A673 (cell line): ENCODE results near the gene PNMA8A.

Experiments used
- EZH2 ChIP-seq: fragments of 200-600 bp; sonication (generic); IDR thresholded peaks from 2 replicates; pipeline ENCODE4 v1.6.1; 2017; ENCODE audit warnings: borderline replicate concordance, low read depth, mild to moderate bottlenecking, mixed read lengths, antibody characterized with exemption, low read length; ENCODE audit not compliant: poor library complexity, severe bottlenecking
- TF ChIP-seq, protein P1 (sequence below): fragments of 300-800, 200-600 bp; sonication (generic); conservative IDR thresholded peaks from 2 replicates; pipeline ENCODE4 v1.5.1; 2017; ENCODE audit warnings: low read depth, mild to moderate bottlenecking, antibody characterized with exemption, low read length, moderate library complexity, mixed read lengths

- TF ChIP-seq, protein P1, sequence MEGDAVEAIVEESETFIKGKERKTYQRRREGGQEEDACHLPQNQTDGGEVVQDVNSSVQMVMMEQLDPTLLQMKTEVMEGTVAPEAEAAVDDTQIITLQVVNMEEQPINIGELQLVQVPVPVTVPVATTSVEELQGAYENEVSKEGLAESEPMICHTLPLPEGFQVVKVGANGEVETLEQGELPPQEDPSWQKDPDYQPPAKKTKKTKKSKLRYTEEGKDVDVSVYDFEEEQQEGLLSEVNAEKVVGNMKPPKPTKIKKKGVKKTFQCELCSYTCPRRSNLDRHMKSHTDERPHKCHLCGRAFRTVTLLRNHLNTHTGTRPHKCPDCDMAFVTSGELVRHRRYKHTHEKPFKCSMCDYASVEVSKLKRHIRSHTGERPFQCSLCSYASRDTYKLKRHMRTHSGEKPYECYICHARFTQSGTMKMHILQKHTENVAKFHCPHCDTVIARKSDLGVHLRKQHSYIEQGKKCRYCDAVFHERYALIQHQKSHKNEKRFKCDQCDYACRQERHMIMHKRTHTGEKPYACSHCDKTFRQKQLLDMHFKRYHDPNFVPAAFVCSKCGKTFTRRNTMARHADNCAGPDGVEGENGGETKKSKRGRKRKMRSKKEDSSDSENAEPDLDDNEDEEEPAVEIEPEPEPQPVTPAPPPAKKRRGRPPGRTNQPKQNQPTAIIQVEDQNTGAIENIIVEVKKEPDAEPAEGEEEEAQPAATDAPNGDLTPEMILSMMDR, result no peak
- no peak for TF ChIP-seq EZH2
Measured at GRCh38 chr19:46471116-46471733, at the start of gene PNMA8A.
